ENCODE measurements around the gene MSTO1. TPM values are rescaled to one million over a fixed set of nuclear protein-coding genes. Genes with fewer than 3 reads are reported as not detected.
"Not testable (repeated sequence)": the region's sequence is repeated elsewhere in the genome, so short reads cannot be mapped to it uniquely, and the experiment has no call there.

MSTO1 gene
- polyA plus RNA-seq: 20.2 TPM

DNA sequence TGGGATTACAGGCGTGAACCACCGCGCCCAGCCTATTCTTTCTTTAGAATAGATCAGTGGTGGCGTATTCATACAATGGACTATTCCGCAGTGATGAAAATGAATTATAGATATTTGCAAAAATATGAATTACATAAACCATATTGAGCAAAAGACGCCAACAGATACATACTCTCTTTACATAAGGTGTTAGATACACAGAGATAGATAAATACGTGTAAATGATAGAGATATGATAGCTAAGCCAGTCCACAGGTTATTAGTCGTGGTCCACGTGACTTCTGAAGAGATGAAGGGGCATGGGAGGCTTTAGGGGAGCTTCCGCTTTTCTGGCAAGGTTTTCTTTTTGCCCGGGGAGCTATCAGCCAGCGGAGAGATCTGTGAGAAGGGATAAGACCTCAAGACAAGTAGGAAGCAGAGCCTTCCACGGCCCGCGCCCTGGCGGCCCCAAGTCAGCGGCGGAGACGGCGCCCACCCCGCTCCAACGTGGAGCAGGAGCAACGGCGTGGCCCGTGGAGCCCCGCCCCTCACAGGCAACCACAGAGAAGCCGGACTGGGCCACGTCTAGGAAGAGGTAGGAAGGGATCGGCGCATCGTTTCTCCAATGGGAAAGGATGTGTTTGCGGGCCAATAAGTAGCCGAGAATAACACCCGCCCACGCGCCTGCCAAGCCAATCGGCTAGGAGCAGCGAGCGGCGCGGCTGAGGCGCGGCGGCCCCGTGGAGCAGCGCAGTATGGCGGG lies at the start of gene MSTO1:
Gene MSTO1 (plus strand): TSS at position 704 of the 742 bp plus-strand sequence. CDS start 31 bp downstream, at position 735.
- Mint-ChIP-seq H3K27ac (peak within 1 kb of the TSS; percentile 87 to 96 (median 95)), H3K27me3 (no peaks in the 10 kb centered on the region), H3K36me3 (no peaks in the 10 kb centered on the region), H3K4me1 (peaks cover 3 to 6% (median 4%) of the 10 kb centered on the region in 3 donors), H3K4me3 (peak within 1 kb of the TSS; percentile 95 to 98 (median 96)), H3K9me3 (no peaks in the 10 kb centered on the region)

DNA sequence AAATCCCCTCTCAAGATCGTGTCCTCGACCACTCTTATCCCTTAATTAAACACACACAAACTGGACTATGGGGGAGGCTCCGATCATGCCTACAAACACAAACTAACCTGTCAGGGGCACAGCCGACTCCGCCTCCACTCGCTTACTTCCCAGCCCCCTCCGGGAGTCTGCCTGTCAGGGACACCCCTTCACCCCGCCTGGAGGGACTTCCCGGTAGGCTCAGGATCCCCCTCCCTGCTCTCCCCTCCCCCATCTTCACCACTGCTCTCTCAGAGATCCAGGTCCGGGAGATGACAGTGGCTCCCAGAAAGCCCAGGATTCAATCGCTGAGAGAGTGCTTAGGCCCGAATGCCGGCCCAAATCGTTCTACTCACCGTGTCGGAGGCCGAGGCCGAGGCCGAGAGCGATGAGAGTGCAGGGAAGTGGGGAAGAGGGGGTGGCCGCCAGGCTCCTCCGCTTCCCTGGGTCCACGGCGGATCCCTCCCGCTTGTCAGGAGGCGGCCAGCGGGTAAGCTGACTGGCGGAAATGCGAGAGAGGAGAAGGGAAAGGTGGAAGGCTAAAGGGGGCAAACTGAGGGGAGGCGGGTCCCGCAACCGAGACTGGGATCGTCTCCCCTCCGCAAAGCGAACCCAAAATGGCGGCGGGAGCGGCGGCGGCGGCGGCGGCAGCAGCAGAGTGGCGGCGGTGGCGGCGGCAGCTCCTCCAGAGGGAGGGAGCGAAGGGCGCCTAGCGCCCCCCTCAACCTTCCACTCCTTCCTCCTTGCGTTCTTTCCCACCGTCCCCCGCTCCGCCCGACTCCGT lies 48.0 kb upstream of the MSTO1 start:
- not testable (repeated sequence) for H3K27me3 Mint-ChIP-seq, H3K36me3 Mint-ChIP-seq, H3K9me3 Mint-ChIP-seq
- Mint-ChIP-seq H3K4me1 (peaks cover 33 to 36% (median 34%) of the 10 kb centered on the region in 3 donors), H3K27ac (peak overlapping the region; percentile 94 to 99 (median 95)), H3K4me3 (peak overlapping the region; percentile 98 to 99 (median 98))

DNA sequence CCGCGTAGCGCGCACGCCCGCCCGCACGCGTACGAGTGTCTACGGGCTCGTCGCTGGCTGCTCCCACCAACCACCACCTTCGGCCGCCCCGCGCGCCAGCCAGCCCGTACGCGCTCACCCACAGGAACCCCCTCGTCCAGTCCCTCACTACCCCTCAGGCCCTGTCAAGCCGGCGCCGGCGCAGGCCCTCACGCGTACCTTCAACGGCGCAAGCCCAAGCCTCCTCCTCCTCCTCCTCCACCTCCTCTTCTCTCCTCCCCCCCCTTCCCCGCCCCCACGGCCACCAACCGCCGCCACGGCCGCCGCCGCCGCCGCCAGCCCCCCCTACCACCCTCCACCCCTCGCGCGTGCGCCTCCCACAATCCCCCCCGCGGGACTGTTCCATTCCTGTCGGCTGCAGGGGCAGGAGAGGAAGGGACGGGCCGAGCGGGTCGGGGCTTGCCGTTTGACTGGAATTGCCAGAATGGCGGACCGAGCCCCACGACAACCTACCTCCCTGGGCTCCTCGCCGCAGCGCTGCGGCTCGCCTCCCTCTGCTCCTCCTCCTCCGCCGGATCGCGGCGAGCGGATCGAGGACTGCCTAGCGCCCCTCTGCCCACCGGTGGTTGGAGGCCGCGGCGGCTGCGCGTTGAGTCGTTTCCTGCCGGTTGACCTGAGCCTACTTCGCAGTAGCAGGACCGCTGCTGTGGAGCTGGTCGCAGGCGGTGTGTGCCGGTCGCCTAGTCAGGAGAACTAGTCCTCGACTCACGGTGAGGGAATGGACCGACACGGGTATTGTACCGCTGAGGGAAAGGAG lies 47.2 kb upstream of the MSTO1 start, which contains the start of gene ASH1L:
Gene ASH1L (minus strand): TSS at position 223 of the 796 bp plus-strand sequence. CDS start 41,284 bp downstream, outside the sequence.
- Mint-ChIP-seq H3K9me3 (no peaks in the 10 kb centered on the region), H3K27me3 (no peaks in the 10 kb centered on the region), H3K4me3 (peak within 1 kb of the TSS; percentile 98 to 99 (median 98)), H3K36me3 (no peaks in the 10 kb centered on the region), H3K4me1 (peaks cover 32 to 35% (median 32%) of the 10 kb centered on the region in 3 donors), H3K27ac (peak within 1 kb of the TSS; percentile 94 to 99 (median 98))

DNA sequence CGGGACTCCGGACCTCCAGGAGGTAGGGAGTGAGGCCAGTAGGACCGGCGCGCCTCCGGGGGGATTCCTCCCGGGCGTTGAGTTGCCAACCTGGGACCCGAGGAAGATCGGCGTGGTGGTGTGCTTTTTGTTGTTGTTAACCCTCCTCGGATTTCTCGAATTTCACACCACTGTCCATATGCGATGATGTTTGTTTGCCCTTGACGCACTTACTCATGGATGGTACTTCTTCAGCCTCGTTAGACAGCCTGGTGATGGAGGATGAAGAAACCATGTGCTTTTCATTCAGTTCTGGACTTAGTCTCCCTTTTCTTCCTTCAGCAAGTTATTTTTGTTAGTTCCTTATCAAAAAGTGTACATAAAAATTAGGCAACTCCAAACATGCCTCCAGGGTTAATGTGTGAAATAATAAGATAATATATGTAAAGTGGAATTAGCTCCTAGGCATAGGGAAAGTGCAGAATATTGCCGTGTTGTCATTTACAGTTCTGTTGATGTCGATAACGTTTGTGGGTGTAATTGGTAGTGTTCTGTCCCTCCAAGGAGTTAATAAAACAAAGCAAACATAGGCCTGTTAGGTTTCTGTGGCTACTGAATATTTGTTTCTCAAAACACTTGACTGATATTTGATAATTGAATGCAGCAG lies 46.5 kb upstream of the MSTO1 start:
- H3K27me3 Mint-ChIP-seq, H3K9me3 Mint-ChIP-seq, H3K36me3 Mint-ChIP-seq: not testable (repeated sequence)
- H3K4me1 Mint-ChIP-seq: peaks cover 28 to 31% (median 29%) of the 10 kb centered on the region in 3 donors
- peak overlapping the region; percentile 94 to 99 (median 98) for H3K27ac Mint-ChIP-seq
- H3K4me3 Mint-ChIP-seq: peak overlapping the region; percentile 98 to 99 (median 98)

DNA sequence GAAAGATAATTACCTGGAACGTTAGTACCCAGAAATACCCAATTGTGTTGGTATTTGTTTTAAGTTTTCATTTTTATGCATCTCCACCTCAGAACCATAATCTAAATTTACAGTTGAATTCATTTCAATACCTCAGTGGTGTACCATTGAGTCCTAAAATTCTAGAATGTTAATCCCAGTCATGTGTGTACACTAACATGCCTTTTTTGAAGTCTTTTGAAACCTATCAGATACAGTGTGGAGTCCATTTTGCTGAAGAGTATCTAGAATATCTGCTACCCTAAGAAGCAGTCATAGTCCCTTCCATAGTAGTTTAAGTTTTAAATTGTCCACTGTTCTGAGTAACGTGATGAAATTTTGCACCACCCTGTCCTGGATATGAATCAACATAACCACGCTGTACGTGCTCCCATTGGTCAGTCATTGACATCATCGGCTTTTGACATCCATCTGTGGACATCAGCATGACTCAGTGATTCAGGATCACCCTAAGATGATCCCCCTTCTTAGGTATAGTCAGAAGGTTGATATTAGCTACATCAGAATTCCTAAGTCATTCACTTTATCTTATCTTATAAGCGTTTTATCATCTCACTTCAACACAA lies 39.9 kb upstream of the MSTO1 start:
- no peaks in the 10 kb centered on the region for H3K27me3 Mint-ChIP-seq
- H3K36me3 Mint-ChIP-seq: no peaks in the 10 kb centered on the region
- peaks cover 6 to 20% (median 9%) of the 10 kb centered on the region in 3 donors for H3K4me1 Mint-ChIP-seq
- peak overlapping the region in 1 of 4 donors; percentile 9 for H3K4me3 Mint-ChIP-seq
- H3K9me3 Mint-ChIP-seq: no peaks in the 10 kb centered on the region
- no peak overlapping the region for H3K27ac Mint-ChIP-seq

DNA sequence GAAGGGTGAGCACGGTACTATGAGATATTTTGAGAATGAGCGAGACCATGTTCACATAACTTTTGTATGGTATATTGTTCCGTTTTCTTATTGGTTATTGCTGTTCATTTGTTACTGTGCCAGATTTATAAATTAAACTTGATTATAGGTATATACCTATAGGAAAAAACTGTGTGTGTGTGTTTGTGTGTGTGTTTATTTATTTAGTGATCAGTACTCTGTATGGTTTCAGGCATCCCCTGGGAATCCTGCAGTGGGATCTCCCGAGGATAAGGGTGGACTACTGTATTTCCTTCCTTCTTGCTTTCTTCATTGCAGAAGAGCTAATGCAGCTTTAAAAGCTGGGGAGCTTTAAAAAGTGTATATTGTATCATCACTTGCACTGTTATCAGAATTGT lies 39.4 kb upstream of the MSTO1 start:
- Mint-ChIP-seq H3K27ac (no peak overlapping the region), H3K4me3 (no peak overlapping the region), H3K36me3 (no peaks in the 10 kb centered on the region), H3K27me3 (no peaks in the 10 kb centered on the region), H3K4me1 (peaks cover 6 to 20% (median 9%) of the 10 kb centered on the region in 3 donors), H3K9me3 (no peaks in the 10 kb centered on the region)

DNA sequence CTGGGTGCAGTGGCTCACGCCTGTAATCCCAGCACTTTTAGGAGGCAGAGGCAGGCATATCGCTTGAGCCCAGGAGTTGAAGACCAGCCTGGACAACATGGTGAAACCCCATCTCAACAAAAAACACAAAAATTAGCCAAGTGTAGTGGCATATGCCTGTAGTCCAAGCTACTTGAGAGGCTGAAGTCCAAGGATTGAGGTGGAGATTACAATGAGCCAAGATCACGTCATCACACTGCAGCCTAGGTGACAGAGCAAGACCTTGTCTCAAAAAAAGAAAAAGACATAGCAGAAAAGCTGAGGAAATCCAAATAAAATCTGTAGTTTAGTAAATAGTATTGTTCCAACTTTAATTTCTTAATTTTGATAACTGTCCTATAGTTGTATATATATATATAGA lies 35.9 kb upstream of the MSTO1 start:
- no peaks in the 10 kb centered on the region for H3K27me3 Mint-ChIP-seq
- H3K27ac Mint-ChIP-seq: no peak overlapping the region
- peaks cover 3 to 16% (median 9%) of the 10 kb centered on the region in 3 donors for H3K4me1 Mint-ChIP-seq
- no peaks in the 10 kb centered on the region for H3K36me3 Mint-ChIP-seq
- no peak overlapping the region for H3K4me3 Mint-ChIP-seq
- no peaks in the 10 kb centered on the region for H3K9me3 Mint-ChIP-seq

DNA sequence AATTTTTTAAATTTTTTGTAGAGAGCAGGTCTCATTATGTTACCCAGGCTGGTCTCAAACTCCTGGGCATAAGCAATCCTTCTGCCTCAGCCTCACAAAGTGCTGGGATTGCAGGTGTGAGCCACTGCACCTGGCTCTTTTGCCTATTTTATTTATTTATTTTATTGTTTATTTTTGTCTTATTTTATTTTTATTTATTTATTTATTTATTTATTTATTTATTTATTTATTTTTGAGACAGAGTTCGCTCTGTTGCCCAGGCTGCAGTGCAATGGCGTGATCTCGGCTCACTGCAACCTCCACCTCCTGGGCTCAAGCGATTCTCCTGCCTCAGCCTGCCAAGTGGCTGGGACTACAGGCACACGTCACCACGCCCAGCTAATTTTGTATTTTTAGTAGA lies 34.4 kb upstream of the MSTO1 start:
- H3K9me3 Mint-ChIP-seq, H3K27ac Mint-ChIP-seq, H3K27me3 Mint-ChIP-seq, H3K4me1 Mint-ChIP-seq, H3K36me3 Mint-ChIP-seq, H3K4me3 Mint-ChIP-seq: not testable (repeated sequence)

DNA sequence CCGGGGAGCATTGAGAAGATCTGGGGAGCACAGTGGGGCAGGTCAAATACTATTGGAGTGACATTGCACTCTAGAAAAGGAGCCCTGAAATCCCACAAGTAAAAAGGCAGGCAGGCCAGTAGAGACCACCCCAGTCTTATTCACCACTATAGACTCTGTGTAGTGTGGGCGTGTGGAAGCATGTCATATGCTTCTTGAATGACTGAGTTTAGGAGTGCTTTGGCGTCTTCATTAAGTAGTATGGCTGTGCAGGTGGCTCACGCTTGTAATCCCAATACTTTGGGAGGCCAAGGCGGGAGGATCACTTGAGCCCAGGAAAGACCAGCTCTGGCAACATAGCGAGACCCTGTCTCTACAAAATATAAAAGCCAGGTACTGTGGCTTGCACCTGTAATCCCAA lies 26.2 kb upstream of the MSTO1 start:
- H3K36me3 Mint-ChIP-seq, H3K4me1 Mint-ChIP-seq, H3K9me3 Mint-ChIP-seq, H3K4me3 Mint-ChIP-seq, H3K27ac Mint-ChIP-seq, H3K27me3 Mint-ChIP-seq: not testable (repeated sequence)

DNA sequence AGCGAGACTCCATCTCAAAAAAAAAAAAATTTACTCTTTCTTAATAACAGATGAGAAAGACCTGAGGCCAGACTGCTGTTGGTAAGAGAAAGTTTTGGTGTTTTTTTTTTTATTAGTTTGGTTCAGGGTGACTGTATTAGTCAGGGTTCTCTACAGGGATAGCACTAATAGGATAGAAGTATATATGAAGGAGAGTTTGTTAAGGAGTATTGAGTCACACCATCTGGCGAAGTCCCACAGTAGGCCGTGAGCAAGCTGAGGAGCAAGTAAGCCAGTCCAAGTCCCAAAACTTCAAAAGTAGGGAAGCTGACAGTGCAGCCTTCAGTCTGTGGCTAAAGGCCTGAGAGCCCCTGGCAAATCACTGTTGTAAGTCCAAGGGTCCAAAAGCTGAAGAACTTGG lies 20.7 kb upstream of the MSTO1 start:
- H3K9me3 Mint-ChIP-seq, H3K4me3 Mint-ChIP-seq, H3K36me3 Mint-ChIP-seq, H3K27ac Mint-ChIP-seq, H3K4me1 Mint-ChIP-seq, H3K27me3 Mint-ChIP-seq: not testable (repeated sequence)

DNA sequence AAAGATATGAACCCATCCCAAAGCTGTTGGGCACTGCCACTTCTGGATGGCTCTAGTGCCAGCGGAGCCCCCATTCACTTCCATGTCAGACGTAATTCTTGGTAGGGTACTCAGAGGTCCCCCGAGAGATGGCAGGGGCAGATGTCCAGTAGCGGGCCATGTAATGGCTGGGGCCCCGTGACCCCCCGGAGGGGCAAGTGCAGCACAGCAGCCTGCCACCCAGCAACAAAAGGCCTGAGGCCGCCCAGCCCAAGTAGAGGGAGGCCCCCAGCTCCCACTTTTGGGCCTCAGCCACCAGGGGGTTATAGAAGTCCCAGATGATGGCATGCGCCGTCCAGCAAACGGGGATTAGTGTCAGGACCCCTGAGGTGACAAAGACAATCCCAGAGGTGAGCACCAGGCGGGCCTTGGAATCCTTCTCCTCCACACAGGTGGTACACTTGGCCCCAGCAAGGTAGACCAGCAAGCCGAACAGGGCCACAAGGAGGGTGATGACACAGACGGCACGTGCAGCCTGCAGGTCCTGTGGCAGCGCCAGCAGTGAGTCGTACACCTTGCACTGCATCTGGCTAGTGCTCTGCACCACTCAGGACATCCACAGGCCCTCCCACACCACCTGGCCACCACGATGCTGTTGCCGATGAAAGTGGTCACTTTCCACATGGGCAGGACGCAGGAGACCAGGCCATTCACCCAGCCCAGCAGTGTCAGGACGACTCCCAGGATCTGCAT lies 19.3 kb upstream of the MSTO1 start:
- H3K36me3 Mint-ChIP-seq, H3K9me3 Mint-ChIP-seq, H3K4me3 Mint-ChIP-seq, H3K27ac Mint-ChIP-seq, H3K4me1 Mint-ChIP-seq, H3K27me3 Mint-ChIP-seq: not testable (repeated sequence)

DNA sequence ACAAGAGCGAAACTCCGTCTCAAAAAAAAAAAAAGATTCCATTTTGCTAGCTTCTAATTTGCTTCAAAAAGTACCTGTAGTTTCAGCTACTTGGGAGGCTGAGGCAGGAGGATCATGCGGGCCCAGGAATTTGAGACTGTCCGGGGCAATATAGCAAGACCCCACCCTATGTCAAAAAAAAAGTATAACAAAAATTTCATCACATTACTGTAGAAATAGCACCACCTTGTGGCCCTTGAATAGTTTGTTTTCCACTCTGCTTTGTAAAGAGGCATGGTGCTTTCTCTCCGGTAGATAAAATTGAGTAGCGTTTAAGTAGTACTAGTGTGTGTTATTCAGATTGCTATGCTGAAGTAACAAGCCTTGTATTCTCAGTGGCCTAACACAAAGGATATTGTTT lies 18.2 kb upstream of the MSTO1 start:
- Mint-ChIP-seq H3K9me3 (no peaks in the 10 kb centered on the region), H3K4me1 (peaks cover 0 to 3% (median 0%) of the 10 kb centered on the region in 3 donors), H3K36me3 (no peaks in the 10 kb centered on the region), H3K27ac (no peak overlapping the region), H3K4me3 (no peak overlapping the region), H3K27me3 (no peaks in the 10 kb centered on the region)

DNA sequence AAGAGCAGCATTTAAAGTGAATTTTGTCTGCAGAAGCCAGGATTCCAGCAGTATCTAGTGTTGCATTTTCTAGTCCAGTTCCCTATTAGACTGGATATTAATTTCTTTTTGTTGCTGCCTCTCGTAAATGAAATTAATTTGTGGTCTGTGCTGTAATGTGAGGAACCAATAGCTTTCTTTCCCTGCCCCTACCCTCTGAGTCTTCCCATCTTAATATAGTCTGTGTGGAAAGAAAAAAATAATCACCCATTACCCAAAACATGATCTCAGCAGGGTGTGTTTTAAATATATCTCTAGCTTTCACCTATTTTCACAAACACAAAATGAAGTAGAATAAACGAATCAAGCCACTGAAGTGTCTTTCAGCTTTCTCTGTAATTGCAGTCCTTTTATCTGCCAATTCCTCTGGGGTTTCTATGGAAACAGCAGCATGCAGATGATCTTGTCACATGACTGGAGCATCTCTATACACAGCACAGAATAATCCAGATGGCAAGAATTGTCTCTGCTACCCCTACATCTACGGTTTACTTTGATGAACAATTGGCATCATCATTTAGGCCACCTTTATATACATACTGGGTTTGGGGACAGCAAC lies 14.0 kb upstream of the MSTO1 start:
- H3K27ac Mint-ChIP-seq, H3K4me1 Mint-ChIP-seq, H3K27me3 Mint-ChIP-seq, H3K9me3 Mint-ChIP-seq, H3K36me3 Mint-ChIP-seq, H3K4me3 Mint-ChIP-seq: not testable (repeated sequence)

Data from IgD-negative memory B cell (primary cell).